Stimulated activated CD8-positive, alpha-beta memory T cell treated with anti-CD3 and anti-CD28 coated beads, Interleukin-15, amount 100 ng/mL, for 24 hours (primary cell): ENCODE results near the gene AIFM3.
"Not testable (repeated sequence)": the region's sequence is repeated elsewhere in the genome, so short reads cannot be mapped to it uniquely, and the experiment has no call there.

Experiments used
- DNase-seq: peaks from one replicate; pipeline ENCODE4 v3.0.0-alpha.2; 2020; ENCODE audit warnings: low read depth

AIFM3 gene, protein sequence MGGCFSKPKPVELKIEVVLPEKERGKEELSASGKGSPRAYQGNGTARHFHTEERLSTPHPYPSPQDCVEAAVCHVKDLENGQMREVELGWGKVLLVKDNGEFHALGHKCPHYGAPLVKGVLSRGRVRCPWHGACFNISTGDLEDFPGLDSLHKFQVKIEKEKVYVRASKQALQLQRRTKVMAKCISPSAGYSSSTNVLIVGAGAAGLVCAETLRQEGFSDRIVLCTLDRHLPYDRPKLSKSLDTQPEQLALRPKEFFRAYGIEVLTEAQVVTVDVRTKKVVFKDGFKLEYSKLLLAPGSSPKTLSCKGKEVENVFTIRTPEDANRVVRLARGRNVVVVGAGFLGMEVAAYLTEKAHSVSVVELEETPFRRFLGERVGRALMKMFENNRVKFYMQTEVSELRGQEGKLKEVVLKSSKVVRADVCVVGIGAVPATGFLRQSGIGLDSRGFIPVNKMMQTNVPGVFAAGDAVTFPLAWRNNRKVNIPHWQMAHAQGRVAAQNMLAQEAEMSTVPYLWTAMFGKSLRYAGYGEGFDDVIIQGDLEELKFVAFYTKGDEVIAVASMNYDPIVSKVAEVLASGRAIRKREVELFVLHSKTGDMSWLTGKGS

DNA sequence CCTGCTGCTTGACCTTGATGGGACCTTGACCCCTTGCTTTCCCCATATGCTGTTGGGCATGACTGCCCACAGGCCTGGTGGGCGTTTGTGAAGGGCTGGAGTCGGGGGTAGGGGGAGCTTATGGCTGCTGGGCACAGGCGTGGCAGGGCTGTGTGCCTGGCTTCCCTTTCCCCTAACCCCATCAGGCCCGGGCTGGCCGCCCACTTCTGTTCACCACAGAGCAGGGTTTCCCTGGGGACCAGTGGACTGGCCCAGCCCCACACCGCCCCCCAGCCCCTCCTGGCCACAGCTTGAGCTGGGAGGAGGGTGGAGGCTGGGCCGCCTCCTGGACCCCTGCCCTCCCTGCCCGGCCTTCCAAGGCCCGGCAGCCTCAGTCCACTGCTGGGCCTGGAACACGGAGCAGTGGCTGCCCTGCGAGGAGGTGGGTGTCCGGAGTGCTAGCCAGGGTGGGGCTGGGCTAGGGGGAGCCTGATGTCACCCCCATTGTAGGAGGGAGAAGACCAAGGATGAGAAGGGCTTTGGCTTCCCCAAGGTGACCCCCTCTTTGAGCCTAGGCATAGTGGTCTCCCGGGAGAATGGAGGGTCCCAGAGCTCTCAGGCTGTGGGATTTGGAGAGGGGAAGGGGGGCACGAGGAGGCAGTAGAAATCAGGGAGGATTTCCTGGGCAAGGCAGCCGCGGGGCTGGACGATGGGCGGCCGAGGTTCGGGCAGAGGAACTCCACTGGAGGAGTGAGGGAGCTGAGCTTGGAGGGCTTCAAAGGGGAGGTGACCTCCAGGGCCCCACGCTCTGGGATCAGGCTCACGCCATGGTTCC lies at the start of gene AIFM3:
AIFM3 (plus strand) TSS at position 373 of the 814 bp plus-strand sequence. CDS start 690 bp downstream, outside the sequence.
- DNase-seq: no peak

DNA sequence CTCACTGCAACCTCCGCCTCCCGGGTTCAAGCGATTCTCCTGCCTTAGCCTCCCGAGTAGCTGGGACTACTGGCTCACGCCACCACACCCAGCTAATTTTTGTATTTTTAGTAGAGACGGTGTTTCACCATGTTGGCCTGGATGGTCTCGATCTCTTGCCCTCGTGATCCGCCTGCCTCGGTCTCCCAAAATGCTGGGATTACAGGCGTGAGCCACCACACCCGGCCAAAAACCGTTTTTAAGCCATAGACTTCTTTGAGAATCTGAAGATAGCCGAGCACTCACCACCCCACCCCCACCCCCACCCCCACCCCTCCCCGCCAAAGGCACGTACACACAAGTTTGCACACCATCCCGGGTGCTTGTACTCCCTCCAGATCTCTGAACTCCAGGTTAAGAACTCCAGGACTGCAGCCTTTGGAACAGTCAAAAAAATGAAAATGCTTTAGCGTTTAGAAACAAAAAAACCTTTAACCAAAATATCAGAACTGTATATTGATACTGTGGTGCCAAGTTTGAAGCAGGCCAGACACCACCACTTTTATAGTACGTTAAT lies 48.3 kb upstream of the AIFM3 start:
- DNase-seq: no peak

DNA sequence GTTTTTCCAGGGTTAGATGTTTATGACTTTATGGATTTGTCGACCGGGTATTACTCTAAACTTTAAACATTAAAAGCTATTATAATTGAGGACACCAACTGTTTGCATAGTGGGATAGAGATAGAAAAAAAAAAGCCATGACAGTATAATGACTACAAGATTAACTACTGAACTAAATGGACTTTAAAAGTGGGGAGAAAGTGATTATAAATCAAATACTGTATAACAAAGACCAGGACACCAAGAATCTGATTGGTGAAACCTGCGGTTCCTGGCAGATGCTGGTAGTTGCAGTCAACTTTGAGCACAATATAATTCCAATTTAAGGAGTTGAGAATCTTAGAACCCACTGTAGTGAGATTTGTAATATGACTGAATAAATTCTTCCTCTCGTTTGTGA lies 47.3 kb upstream of the AIFM3 start:
- DNase-seq: no peak

DNA sequence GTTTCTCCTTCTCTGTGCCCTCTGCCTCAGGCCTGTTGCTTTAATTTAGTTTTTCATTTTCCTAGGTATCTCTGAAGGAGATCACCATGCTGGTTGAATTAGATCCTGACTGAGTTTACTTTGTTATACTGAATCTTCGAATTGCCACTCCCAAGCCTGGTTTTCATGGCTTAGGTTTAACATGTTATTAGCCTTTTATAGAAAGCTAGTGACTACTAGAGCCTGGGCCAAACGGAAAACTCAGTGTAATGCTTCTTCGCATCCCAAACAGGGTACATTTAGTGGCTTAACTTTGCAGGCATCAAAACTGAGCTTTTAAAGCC lies 46.2 kb upstream of the AIFM3 start:
- DNase-seq: no peak

DNA sequence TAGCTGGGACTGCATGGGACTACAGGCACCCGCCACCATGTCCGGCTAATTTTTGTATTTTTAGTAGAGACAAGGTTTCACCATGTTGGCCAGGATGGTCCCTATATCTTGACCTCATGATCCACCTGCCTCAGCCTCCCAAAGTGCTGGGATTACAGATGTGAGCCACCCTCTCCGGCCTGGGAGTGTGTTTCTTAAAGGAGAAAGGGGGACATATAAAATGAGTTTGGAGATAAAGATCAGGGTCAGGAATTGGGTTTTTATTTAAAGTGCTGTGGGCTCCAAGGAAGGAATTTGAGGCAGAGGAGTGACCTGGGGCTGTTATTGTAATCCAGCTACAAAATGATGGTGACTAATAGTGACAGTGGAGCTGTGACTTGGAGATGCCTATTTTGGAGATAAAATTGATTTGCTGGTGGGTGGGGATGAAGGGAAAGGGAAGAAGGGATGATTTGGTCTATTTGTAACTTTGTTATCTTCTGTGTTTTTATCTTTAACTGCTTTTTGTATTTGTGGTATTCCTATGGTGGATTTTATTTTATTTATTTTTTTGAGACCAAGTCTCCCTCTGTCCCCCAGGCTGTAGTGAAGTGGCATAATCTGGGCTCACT lies 44.8 kb upstream of the AIFM3 start:
- DNase-seq: no peak

DNA sequence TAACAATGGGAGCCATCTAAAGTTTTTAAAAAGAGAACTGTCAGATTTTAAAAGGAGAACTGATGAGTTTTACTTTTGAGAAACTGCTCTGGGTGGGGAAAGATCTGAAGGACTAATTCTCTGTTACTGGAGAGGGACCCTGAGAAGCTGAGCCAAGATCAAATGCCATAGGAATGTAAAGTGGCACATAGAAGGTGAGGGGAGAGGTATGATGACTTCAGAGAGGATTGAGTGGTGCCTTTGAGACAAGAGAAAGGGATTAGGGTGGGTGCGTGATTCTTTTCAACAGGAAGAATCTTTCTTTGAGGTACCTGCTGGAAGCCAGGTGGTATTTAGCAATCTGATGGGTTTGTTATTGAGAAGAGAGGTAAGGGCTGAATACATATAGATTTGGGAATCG lies 40.8 kb upstream of the AIFM3 start:
- DNase-seq: no peak

DNA sequence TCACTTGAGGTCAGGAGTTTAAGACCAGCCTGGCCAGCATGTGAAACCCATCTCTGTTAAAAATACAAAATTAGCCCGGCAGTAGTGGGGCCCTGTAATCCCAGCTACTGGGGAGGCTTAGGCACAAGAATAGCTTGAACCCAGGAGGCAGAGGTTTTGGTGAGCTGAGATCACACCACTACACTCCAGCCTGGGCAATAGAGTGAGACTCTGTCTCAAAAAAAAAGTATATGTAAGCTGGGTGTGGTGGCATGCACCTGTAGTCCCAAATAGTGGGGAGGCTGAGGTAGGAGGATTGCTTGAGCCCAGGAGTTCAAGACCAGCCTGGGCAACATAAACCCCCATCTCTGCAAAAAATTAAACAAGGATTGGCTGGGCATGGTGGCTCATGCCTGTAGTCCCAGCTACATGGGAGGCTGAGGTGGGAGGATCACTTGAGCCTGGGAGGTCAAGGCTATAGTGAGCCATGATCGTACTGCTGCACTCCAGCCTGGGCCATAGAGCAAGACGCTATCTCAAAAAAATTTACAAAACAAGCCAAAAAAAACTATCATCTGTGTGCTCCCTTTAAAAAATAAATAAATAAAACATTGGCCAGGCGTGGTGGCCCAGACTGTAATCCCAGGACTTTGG lies 39.0 kb upstream of the AIFM3 start:
- DNase-seq: no peak

DNA sequence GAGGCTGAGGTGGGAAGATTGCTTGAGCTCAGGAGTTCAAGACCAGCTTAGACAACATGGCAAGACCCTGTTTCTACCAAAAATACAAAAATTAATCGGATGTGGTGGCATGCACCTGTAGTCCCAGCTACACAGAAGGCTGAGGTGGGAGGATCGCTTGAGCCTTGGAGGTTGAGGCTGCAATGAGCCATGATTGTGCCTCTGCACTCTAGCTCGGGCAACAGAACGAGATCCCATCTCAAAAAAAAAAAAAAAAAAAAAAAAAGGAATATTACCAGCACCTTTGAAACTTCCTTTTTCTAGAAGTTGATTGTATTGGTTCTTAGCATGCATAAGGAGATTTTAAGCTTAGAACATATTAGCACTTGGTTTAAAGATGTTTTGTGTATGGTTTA lies 38.5 kb upstream of the AIFM3 start:
- no peak for DNase-seq

DNA sequence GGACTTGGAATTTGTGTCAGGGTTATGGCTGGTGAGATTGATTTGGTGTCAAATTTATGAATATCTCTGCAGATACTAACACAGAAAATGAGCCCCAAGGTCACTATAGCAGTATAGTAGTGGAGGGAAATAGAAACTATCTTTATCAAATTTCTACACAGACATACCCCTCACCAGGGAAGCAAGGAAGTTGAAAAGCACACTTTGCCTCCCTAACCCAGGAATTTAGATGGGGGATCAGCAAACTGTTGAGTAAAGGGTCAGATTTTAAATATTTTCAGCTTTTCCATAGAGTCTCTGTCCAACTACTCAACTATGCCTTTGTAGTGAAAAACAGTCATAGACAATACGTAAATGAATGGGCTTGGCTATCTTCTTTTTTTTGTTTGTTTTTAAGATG lies 37.1 kb upstream of the AIFM3 start:
- DNase-seq: no peak

DNA sequence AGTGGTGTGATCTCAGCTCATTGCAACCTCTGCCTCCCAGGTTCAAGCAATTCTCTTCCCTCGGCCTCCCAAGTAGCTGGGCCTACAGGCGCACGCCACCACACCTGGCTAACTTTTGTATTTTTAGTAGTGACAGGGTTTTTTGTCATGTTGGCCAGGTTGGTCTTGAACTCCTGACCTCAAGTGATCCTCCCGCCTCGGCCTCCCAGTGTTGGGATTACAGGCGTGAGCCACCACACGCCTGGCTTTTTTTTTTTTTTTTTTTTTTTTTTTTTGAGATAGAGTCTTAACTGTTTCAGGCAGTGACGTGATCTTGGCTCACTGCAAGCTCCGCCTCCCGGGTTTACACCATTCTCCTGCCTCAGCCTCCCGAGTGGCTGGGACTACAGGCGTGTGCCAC lies 36.6 kb upstream of the AIFM3 start:
- not testable (repeated sequence) for DNase-seq

DNA sequence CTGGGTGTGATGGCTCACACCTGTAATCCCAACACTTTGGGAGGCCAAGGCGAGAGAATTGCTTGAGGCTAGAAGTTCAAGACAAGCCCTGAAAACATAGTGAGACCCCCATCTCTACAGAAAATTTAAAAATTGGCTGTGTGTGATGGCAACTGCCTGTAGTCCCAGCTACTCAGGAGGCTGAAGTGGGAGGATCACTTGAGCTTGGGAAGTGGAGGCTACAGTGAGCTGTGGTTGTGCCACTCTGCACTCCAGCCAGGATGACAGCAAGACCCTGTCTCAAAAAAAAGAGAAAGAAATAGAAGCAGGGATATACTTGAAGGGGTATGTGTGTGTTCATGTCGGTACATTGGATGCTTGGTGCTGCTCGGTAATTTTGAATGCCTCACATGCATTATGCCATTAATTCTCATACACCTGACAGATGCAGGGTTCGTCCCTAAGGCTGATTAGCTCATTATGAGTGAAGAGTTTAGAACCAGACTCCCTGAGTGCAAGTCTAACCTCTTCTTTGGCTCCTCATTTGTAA lies 35.9 kb upstream of the AIFM3 start:
- DNase-seq: no peak

DNA sequence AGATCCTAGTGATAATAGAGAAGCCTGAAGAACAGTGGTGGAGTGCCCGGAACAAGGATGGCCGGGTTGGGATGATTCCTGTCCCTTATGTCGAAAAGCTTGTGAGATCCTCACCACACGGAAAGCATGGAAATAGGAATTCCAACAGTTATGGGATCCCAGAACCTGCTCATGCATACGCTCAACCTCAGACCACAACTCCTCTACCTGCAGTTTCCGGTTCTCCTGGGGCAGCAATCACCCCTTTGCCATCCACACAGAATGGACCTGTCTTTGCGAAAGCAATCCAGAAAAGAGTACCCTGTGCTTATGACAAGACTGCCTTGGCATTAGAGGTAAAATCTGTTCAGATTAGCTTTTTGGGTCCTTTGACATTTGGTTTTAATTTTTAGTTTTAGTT lies 33.1 kb upstream of the AIFM3 start:
- DNase-seq: no peak

DNA sequence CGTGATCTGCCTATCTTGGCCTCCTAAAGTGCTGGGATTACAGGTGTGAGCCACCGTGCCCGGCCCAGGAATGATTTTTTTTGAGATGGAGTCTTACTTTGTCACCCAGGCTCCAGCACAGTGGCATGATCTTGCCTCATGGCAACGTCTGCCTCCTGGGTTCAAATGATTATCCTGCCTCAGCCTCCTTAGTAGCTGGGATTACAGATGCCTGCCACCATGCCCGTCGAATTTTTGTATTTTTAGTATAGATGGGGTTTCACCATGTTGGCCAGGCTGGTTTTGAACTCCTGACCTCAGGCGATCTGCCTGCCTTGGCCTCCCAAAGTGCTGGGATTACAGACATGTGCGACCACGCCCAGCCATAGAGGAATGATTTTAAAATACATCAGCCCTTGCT lies 32.0 kb upstream of the AIFM3 start:
- DNase-seq: not testable (repeated sequence)

DNA sequence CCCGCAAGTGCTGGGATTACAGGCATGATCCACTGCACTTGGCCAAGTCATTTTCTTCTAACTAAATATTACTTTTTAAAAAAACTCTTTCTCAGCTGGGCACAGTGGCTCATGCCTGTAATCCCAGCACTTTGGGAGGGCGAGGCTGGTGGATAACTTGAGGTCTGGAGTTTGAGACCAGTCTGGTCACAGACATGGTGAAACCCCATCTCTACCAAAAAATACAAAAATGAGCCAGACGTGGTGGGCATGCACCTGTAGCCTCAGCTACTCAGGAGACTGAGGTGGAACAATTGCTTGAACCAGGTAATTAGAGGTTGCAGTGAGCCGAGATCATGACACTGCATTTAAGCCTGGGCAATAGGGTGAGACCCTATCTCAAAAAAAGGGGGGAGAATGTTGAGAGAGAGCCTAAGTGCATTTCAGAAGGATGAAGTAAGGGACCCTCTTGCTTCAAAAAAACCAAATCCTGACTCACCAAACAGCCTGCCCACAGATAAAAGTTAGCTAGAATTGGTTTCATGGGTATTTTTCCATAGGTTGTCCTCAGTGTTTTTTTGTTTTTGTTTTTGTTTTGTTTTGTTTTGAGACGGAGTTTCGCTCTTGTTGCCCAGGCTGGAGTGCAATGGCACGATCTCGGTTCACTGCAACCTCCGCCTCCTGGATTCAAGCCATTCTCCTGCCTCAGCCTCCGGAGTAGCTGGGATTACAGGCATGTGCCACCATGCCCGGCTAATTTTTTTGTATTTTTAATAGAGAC lies 31.1 kb upstream of the AIFM3 start:
- not testable (repeated sequence) for DNase-seq

DNA sequence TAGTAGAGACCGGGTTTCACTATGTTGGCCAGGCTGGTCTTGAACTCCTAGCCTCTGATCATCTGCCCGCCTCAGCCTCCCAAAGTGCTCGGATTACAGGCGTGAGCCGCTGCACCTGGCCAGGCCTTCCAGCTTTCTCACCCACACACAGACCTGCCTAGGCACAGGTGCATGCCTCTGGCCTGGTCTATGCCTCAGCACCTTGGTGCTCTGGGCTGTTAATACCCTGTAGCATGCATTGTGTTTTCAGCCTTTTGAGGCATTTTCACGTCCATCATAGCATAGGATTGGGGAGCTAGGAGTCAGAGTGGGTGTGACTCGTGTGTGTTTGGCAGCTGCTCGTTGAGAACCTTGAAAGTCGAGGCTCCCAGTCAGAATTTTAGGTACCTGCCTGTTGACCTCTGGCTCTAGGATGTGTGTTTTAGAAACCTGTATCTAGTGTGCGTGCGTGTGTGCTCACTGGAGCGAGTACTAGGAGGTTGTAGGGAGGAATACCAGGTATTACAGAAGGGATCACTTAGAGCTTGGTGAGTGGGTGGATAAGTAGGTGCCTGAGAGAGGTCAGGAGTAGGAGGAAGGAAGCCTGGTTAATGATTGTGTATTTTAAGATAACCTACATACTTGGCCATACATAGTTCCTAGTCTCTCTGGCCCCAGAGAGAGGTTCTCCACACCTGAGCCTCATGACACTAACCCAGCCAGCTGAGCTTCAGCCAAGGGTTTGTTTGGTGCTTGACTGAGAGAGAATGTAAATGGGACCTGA lies 29.8 kb upstream of the AIFM3 start:
- DNase-seq: no peak

DNA sequence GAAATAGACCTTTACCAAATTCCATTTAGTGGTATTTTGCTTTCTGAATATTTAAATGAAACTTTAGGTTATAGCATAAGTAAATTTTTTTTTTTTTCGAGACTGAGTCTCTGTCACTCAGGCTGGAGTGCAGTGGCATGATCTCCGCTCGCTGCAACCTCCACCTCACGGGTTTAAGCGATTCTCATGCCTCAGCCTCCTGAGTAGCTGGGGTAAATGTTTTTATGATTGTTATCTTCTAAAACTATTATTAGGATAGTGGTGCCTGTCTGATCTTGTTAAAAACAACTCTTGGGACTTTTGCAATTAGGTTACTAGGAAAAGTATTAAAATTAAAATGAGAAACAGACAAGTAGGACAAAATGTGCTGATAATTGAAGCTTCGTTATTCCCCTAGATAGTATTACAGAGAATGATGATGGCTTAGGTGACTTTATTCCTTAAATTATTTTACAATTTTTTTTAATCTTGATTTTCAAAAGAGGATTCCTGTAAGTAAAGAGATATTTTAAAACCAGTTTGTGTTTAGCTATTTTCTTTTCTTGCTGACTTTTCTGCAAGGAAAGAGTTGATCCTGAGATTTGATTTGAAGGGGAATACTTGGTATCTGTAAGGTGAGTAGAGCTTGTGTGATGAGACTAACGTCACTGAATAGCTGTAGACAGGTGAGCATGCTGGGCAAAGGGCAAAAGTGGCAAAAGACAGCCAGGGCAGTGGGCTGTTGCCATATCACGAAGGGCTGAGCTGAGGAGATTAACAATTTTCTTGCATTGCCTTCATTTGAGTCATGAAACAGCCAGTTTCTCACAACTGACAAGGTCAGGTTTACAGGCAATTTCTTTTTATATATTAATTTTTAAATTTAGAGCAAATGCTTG lies 29.0 kb upstream of the AIFM3 start:
- no peak for DNase-seq

DNA sequence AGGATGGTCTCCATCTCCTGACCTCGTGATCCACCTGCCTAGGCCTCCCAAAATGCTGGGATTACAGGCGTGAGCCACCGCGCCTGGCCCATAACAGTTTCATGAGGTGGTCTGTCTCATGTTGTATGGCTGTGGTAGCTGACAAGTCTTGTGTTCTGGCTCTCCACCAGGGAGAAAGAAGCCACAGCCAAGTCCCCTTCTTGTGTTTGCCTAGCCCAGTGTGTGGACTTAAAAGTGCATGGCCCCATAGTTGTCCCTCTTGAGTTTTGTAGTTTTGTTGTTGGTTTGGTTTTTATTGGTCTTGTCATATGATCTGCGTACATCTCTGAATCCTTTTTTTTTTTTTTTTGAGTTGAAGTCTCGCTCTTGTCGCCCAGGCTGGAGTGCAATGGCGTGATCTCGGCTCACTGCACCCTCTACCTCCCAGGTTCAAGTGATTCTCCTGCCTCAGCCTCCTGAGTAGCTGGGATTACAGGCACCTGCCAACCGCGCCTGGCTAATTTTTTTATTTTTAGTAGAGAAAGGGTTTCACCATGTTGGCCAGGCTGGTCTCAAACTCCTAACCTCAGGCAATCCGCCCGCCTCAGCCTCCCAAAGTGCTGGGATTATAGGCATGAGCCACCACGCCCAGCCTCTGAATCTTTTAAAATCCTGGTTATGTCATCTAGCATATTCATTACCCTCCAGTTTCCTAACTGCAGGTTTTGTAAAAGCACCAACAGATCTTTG lies 27.4 kb upstream of the AIFM3 start:
- not testable (repeated sequence) for DNase-seq

DNA sequence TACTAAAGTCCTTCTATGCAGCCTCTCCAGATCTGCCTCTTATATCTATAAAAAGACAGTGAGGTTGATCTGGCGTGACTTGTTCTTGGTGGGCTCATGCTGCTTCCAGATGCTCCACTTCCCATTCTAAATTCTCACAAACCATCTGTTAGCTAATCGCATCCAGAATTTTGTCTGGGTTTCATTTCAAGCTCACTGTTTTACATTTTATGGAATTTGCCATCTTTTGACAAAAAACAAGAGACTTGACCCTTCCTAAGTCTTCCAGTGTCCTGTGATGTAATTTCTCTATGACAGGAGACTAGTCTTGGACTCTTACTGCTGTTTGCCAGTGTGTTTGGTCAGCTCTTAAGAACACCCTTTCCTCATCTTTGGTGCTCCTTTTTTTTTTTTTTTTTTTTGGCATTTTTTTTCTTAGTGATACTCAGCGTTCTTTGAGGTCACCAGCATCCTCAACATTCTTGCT lies 26.8 kb upstream of the AIFM3 start:
- no peak for DNase-seq
